Gastrocnemius medialis (tissue), 4 donors: ENCODE data around the gene RGMA. TPM values are rescaled to one million over a fixed set of nuclear protein-coding genes. Genes with fewer than 3 reads are reported as not detected.

Source experiments
- ATAC-seq, 2 donors: fragments of 150-250 bp; one replicate each; pipeline ENCODE4 v1.9.1; 2016
- DNase-seq, 2 donors: peaks; one replicate each; pipeline ENCODE4 v3.0.0-alpha.2; 2019
- H3K27ac ChIP-seq, 4 donors: fragments of 200-600 bp; sonication (generic); 1 replicate in 1 of 4; 2 replicates in 3 of 4; pipeline ENCODE4 v1.5.1; 2016 to 2018; ENCODE audit warnings: mild to moderate bottlenecking in 2 of 4, moderate library complexity in 1 of 4
- H3K27me3 ChIP-seq, 3 donors: fragments of 200-600 bp; sonication (generic) in 2 of 3; 1 replicate in 1 of 3; 2 replicates in 2 of 3; pipeline versions ENCODE4 v1.5.1 to v1.6.0; 2016 to 2019; ENCODE audit warnings: mild to moderate bottlenecking in 1 of 3, moderate library complexity in 1 of 3
- H3K36me3 ChIP-seq, 2 donors: fragments of 200-600 bp; sonication (generic) in 1 of 2; one replicate each; pipeline ENCODE4 v1.5.1; 2017 to 2018
- H3K4me1 ChIP-seq, 2 donors: fragments of 200-600 bp; sonication (generic) in 1 of 2; one replicate each; pipeline ENCODE4 v1.5.1; 2016 to 2017; ENCODE audit warnings: mild to moderate bottlenecking in 2 of 2
- H3K4me3 ChIP-seq, 4 donors: fragments of 200-600 bp; sonication (generic) in 3 of 4; 1 replicate in 1 of 4; 2 replicates in 3 of 4; pipeline ENCODE4 v1.5.1; 2016 to 2019; ENCODE audit warnings: mild to moderate bottlenecking in 2 of 4
- H3K9me3 ChIP-seq, 3 donors: fragments of 200-600 bp; sonication (generic) in 2 of 3; 1 replicate in 1 of 3; 2 replicates in 2 of 3; pipeline ENCODE4 v1.5.1; 2016 to 2019
- CTCF ChIP-seq, 5 experiments: fragments of 450-650 bp in 3 of 5; fragments of 200-600 bp in 2 of 5; sonication (generic) in 2 of 5; IDR thresholded peaks in 4 of 5; conservative IDR thresholded peaks in 1 of 5; 1 replicate in 4 of 5; 2 replicates in 1 of 5; pipeline ENCODE4 v1.5.1; 2016 to 2019; ENCODE audit warnings: antibody characterized with exemption in 5 of 5, mild to moderate bottlenecking in 3 of 5, moderate library complexity in 3 of 5
- POLR2A ChIP-seq, 2 donors: fragments of 450-650 bp; IDR thresholded peaks; one replicate each; pipeline ENCODE4 v1.6.1; 2017; ENCODE audit warnings: antibody characterized with exemption in 2 of 2, mild to moderate bottlenecking in 2 of 2, moderate library complexity in 2 of 2
- in situ Hi-C, 4 donors: fragments of 200-750 bp; cut with MboI; loops; one replicate each; pipeline versions ENCODE4 v1.15.0 to v1.8.0; 2017; ENCODE audit warnings: low sequenced_read_pairs in 4 of 4
- intact Hi-C: fragments of 100-400 bp; cut with DNase I; formaldehyde crosslinking; loops from one replicate; pipeline ENCODE4 v1.15.1; 2023; ENCODE audit warnings: low total_unique reads
- total RNA-seq, 4 donors: library from RNA; depleted of rRNA; stranded (reverse); fragments of >200 nt; gene quantifications; one replicate each; pipeline versions ENCODE4 v1.1.0 to v1.2.3, GENCODE V29; 2016

RGMA gene
- total RNA-seq, 4 donors from 2014 or later = 150 to 290 (median 184) TPM

DNA sequence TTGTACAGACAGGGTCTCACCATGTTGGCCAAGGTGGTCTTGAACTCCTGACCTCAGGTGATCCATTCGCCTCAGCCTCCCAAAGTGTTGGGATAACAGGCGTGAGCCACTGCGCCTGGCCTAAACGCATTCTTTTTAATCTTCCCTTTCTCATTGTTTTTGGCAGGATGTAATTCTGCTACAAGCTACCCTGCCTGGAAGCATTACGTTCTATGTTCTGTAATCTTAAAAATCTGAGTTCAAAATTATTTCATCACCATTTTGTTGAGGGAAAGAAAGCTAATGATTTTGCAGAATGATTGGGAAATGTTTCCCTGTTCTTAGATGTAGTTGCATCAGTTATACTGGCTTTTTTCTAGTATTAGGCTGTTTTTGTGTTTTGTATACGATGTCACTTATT lies 71.5 kb downstream of the RGMA start:
- Histone ChIP-seq H3K36me3 (peaks cover 0 to 83% of the 10 kb centered on the region in 2 donors), H3K27ac (peak overlapping the region in 1 of 4 donors; percentile 89), H3K4me1 (peaks cover 0 to 3% of the 10 kb centered on the region in 2 donors), H3K27me3 (no peaks in the 10 kb centered on the region), H3K4me3 (no peak overlapping the region), H3K9me3 (no peaks in the 10 kb centered on the region)
- intact Hi-C loops = no loop called here
- no peak for ATAC-seq
- in situ Hi-C loops = loop anchor here in 3 of 4 donors (25.0 kb wide), 1 partner anchor 230 kb away; no protein-coding TSS in a partner anchor
- TF ChIP-seq CTCF (IDR thresholded peaks at IDR 0.05 in 4 of 5, conservative IDR thresholded peaks at IDR 0.05 in 1 of 5) (no peak), POLR2A (IDR thresholded peaks at IDR 0.05) (no peak)
- DNase-seq = no peak

GRCh38 chr15:93012786-93013185 lies 76.2 kb downstream of the RGMA start:
- H3K27me3 ChIP-seq = no peaks in the 10 kb centered on the region

GRCh38 chr15:93007994-93008393 lies 81.0 kb downstream of the RGMA start:
- in situ Hi-C loops = loop anchor here in 3 of 4 donors (25.0 kb wide), 1 partner anchor 221 kb away; no protein-coding TSS in a partner anchor
- TF ChIP-seq POLR2A (IDR thresholded peaks at IDR 0.05) = no peak
- TF ChIP-seq CTCF (IDR thresholded peaks at IDR 0.05 in 4 of 5, conservative IDR thresholded peaks at IDR 0.05 in 1 of 5) = no peak
- H3K9me3 ChIP-seq = no peaks in the 10 kb centered on the region
- H3K36me3 ChIP-seq = peaks cover 0 to 82% of the 10 kb centered on the region in 2 donors
- intact Hi-C loops = loop anchor here (5.0 kb wide), 1 partner anchor 51 kb away; no protein-coding TSS in a partner anchor
- H3K4me1 ChIP-seq = peaks cover 0 to 15% of the 10 kb centered on the region in 2 donors
- H3K27ac ChIP-seq = peak overlapping the region; percentile 6 to 92 (median 52)
- no peak overlapping the region for H3K4me3 ChIP-seq
- ATAC-seq (no peak), DNase-seq (no peak)
- H3K27me3 ChIP-seq = no peaks in the 10 kb centered on the region

More at GRCh38 chr15:93012786-93013185, 76.2 kb downstream of the RGMA start:
- in situ Hi-C loops (loop anchor here in 3 of 4 donors (25.0 kb wide), 1 partner anchor 225 kb away; no protein-coding TSS in a partner anchor), intact Hi-C loops (no loop called here)
- peak; percentile 28 to 50 for ATAC-seq
- H3K4me1 ChIP-seq = no peaks in the 10 kb centered on the region
- no peak for DNase-seq
- peak overlapping the region in 3 of 4 donors; percentile 20 to 57 (median 55) for H3K27ac ChIP-seq
- no peak overlapping the region for H3K4me3 ChIP-seq
- peaks cover 0 to 89% of the 10 kb centered on the region in 2 donors for H3K36me3 ChIP-seq
- TF ChIP-seq CTCF (IDR thresholded peaks at IDR 0.05 in 4 of 5, conservative IDR thresholded peaks at IDR 0.05 in 1 of 5) (no peak), POLR2A (IDR thresholded peaks at IDR 0.05) (no peak)
- H3K9me3 ChIP-seq = no peaks in the 10 kb centered on the region

- in situ Hi-C loops (loop anchor here in 3 of 4 donors (25.0 kb wide), 1 partner anchor 218 kb away; no protein-coding TSS in a partner anchor), intact Hi-C loops (loop anchor here (5.0 kb wide), 1 partner anchor 48 kb away; no protein-coding TSS in a partner anchor)
- peaks cover 0 to 15% of the 10 kb centered on the region in 2 donors for H3K4me1 ChIP-seq
- TF ChIP-seq CTCF (IDR thresholded peaks at IDR 0.05 in 4 of 5, conservative IDR thresholded peaks at IDR 0.05 in 1 of 5) (no peak), POLR2A (IDR thresholded peaks at IDR 0.05) (no peak)
- DNase-seq (peak; percentile 42 to 82), ATAC-seq (peak; percentile 25 to 73)
- H3K9me3 ChIP-seq = no peaks in the 10 kb centered on the region
- no peak overlapping the region for H3K4me3 ChIP-seq
- H3K27me3 ChIP-seq = no peaks in the 10 kb centered on the region
- peaks cover 3 to 82% of the 10 kb centered on the region in 2 donors for H3K36me3 ChIP-seq
- H3K27ac ChIP-seq = peak overlapping the region; percentile 44 to 92 (median 54)
Observed at GRCh38 chr15:93005133-93005532, 83.9 kb downstream of the RGMA start.
